Measurements from ENCODE around the gene STEAP1B. TPM values are rescaled to one million over a fixed set of nuclear protein-coding genes. Genes with fewer than 3 reads are reported as not detected.

Gene STEAP1B
- total RNA-seq, 4 donors from 2014 or later, result 1.3 to 4.4 (median 2.0) TPM; not detected in 1

DNA sequence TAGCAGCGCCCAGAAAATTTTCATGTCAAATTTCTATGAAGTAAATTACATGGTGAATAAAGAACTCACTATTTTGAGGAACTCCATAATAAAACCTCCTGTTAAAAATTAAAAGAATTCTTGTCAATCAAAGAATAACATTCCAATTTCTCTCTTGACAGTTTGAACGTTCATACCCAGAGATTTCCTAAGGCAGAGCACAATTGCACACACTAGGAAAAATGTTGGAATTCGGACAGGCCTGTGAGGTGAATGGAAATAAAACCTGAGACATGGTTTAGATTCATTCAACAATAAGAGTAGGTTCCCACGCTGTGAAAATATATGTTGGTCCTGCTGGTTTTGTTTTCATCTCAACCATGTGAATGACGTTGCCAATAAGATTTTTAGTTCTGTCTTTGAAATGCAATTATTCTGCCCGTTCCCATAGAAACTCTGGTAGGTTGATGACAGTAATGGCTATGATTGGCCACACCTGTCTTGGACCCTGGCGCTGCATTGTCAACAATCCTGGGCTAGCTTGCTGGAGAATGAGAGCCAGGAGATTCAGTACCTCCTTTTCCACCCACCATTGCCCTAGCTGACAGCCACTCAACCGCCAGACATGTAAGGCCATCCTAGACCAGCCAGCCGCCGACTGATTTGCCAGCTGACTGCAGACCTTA is 99.7 kb downstream of the STEAP1B start:
- no peak for DNase-seq (ENCODE audit: low spot score)
- TF ChIP-seq, protein P1, sequence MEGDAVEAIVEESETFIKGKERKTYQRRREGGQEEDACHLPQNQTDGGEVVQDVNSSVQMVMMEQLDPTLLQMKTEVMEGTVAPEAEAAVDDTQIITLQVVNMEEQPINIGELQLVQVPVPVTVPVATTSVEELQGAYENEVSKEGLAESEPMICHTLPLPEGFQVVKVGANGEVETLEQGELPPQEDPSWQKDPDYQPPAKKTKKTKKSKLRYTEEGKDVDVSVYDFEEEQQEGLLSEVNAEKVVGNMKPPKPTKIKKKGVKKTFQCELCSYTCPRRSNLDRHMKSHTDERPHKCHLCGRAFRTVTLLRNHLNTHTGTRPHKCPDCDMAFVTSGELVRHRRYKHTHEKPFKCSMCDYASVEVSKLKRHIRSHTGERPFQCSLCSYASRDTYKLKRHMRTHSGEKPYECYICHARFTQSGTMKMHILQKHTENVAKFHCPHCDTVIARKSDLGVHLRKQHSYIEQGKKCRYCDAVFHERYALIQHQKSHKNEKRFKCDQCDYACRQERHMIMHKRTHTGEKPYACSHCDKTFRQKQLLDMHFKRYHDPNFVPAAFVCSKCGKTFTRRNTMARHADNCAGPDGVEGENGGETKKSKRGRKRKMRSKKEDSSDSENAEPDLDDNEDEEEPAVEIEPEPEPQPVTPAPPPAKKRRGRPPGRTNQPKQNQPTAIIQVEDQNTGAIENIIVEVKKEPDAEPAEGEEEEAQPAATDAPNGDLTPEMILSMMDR (IDR thresholded peaks at IDR 0.05), result no peak
- ATAC-seq (ENCODE audit: low FRiP score), result no peak

DNA sequence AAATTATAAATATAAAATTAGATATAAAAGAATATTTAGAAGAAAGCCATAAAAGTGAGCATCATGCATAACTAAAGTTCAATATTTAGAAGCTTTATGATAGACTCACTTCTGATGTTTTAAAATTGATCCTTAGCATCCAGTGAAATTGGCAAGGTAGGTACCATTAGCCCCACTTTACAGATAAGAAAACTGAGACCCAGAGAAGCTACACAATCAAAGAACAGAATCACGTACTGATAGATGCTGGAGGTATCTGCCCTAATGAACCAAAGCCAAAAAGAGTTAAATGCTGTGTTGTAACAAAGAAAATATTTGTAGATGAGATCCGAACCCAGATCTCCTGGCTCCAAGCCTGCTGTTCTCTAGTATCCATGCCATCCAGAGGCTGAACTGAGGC is 100.4 kb downstream of the STEAP1B start:
- ATAC-seq (ENCODE audit: low FRiP score) (no peak), DNase-seq (ENCODE audit: low spot score) (no peak)
- TF ChIP-seq, protein P1 (IDR thresholded peaks at IDR 0.05), result no peak

DNA sequence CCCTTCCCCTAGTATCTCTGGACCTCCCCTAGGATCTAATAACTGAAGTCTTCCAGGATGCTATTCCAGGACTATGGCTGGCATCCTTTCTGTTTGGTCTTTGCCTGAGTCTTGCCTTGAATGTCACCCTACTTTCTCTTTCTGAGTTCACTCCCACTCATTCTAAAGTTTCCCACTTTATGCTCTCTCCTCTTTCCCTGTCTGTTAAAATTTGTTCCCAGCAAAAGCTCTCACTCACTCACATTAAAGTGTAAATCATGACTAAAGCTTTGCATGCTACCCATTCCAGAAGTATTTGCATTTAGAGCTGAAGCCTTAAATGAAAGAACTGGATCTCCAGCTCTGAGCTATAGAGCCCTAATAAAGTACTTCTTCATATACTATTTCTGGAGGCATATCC is 100.9 kb downstream of the STEAP1B start:
- DNase-seq (ENCODE audit: low spot score), result no peak
- TF ChIP-seq, protein P1 (IDR thresholded peaks at IDR 0.05), result no peak
- no peak for ATAC-seq (ENCODE audit: low FRiP score)

DNA sequence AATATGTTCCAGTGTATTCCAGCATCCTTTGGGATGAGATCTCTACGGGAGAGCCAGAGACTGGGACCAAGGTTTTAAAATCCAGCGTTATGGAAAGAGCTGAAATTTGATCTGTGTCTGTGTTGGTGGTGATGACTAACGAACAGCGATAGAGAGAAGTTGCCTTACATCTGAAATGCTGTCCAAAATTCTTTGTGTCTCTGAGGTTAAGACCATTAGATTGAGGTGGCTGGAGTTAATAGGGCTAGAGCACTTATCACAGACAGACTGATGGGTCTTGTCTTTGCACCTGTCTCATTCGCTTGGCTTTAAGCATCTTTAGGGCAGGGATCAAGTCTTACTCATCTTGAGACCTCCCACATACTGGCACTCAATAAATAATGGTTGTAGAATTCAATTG is 102.0 kb downstream of the STEAP1B start:
- DNase-seq (ENCODE audit: low spot score) (no peak), ATAC-seq (ENCODE audit: low FRiP score) (no peak)
- TF ChIP-seq, protein P1 (IDR thresholded peaks at IDR 0.05), result no peak

DNA sequence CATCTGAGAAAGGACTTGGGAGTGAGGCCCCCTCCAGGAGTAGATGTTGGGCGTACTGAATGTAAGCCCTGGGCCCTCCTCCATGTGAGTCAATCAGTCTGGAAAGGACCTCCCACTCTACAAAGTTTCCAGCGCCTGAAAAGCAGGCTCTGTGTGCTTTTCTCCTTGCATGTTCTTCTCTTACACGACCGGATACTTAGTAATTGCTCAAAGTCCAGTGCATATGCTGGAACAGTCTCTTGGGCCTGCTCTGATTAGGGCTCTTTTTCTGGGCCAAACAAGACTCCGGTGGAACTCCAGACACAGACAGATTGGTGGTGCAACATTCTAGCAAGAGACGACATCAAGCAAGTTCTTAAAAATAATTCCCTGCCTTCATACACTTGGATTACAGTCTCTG is 104.8 kb downstream of the STEAP1B start:
- DNase-seq (ENCODE audit: low spot score) (no peak), ATAC-seq (ENCODE audit: low FRiP score) (no peak)
- TF ChIP-seq, protein P1 (IDR thresholded peaks at IDR 0.05), result no peak

DNA sequence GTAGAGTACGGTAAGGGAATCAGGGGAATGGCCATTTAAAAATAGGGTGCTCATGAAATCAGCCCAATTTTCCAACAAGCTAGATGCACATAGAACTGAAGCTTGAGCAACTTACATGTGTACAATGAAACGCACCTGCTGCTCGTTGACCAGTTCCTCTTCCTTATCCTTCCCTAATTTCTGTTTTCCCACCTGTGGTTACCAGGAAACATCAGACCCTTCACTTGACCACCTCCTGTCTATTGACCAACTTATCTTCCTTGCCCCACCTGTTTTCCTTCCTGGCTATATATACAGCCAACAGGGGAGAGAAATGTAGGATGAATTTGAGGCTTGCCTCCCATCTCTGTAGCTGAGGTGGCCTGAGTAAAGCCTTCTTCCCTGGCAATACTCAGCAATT is 105.2 kb downstream of the STEAP1B start:
- ATAC-seq (ENCODE audit: low FRiP score), result no peak
- TF ChIP-seq, protein P1 (IDR thresholded peaks at IDR 0.05), result no peak

More for the DNA sequence above, 105.2 kb downstream of the STEAP1B start:
- DNase-seq (ENCODE audit: low spot score), result no peak
